ENCODE results near the gene WDFY4. TPM values are rescaled to one million over a fixed set of nuclear protein-coding genes. Genes with fewer than 3 reads are reported as not detected.
A peak's percentile ranks its signal among the peaks of the same experiment; 100 is the strongest.

The WDFY4 gene
- total and polyA plus RNA-seq, 9 of the 15 experiments (the other 6 are each of a cell fraction or from before 2014, with no cell fraction given), result 0.01 to 0.02 (median 0.01) TPM; not detected in 6

- TF ChIP-seq E2F5 (CRISPR knock-in tag; IDR thresholded peaks at IDR 0.05) (no peak), ZNF133 (CRISPR knock-in tag; IDR thresholded peaks at IDR 0.05) (no peak), BHLHE40 (IDR thresholded peaks at IDR 0.05; ENCODE audit: low read length) (no peak), ATF3 (IDR thresholded peaks at IDR 0.05) (no peak), ATF3 (CRISPR knock-in tag; conservative IDR thresholded peaks at IDR 0.05) (no peak), YBX1 (IDR thresholded peaks at IDR 0.05) (no peak), KDM1A (IDR thresholded peaks at IDR 0.05) (no peak), NR0B1 (IDR thresholded peaks at IDR 0.05; ENCODE audit: partially characterized antibody) (no peak), FOXJ3 (CRISPR knock-in tag; IDR thresholded peaks at IDR 0.05) (no peak), ARHGAP35 (IDR thresholded peaks at IDR 0.05; ENCODE audit: partially characterized antibody) (no peak), BACH1 (tag; IDR thresholded peaks at IDR 0.05) (no peak), SMC3 (conservative IDR thresholded peaks at IDR 0.05; ENCODE audit: insufficient read depth, low read depth, low read length) (peak; percentile 42; the same call in 1 of the 2 replicates), ZHX1 (conservative IDR thresholded peaks at IDR 0.05; ENCODE audit: low read length) (no peak)
Measured at GRCh38 chr10:48885376-48885775, 200.7 kb downstream of the WDFY4 start (continued).
